Spleen (tissue), 11 donors: Measurements from ENCODE around the gene ZMYND15. TPM values are rescaled to one million over a fixed set of nuclear protein-coding genes. Genes with fewer than 3 reads are reported as not detected.
"Not testable (repeated sequence)": the region's sequence is repeated elsewhere in the genome, so short reads cannot be mapped to it uniquely, and the experiment has no call there.

ENCODE experiments used
- DNase-seq: peaks from one replicate; pipeline ENCODE4 v3.0.0-alpha.2; 2020
- H3K27ac ChIP-seq, 8 donors: fragments of 200-600 bp; sonication (generic) in 7 of 8; 1 replicate in 4 of 8; 2 replicates in 4 of 8; pipeline versions ENCODE4 v1.5.0 to v1.8.0; 2016 to 2021; ENCODE audit warnings: inconsistent platforms in 4 of 8, mild to moderate bottlenecking in 4 of 8, moderate library complexity in 1 of 8
- H3K27me3 ChIP-seq, 7 donors: fragments of 200-600 bp; sonication (generic) in 6 of 7; replicated peaks in 1 of 7; 1 replicate in 4 of 7; 2 replicates in 3 of 7; pipeline versions ENCODE4 v1.5.0 to v1.8.0; 2016 to 2021; ENCODE audit warnings: inconsistent platforms in 3 of 7, mild to moderate bottlenecking in 1 of 7
- H3K36me3 ChIP-seq, 6 donors: fragments of 200-600 bp; sonication (generic) in 5 of 6; 1 replicate in 4 of 6; 2 replicates in 2 of 6; pipeline versions ENCODE4 v1.5.0 to v1.8.0; 2016 to 2021; ENCODE audit warnings: inconsistent platforms in 2 of 6
- H3K4me1 ChIP-seq, 6 donors: fragments of 200-600 bp; sonication (generic) in 5 of 6; 1 replicate in 3 of 6; 2 replicates in 3 of 6; pipeline versions ENCODE4 v1.5.0 to v1.8.0; 2016 to 2021; ENCODE audit warnings: inconsistent platforms in 3 of 6
- H3K4me3 ChIP-seq, 8 donors: fragments of 200-600 bp; sonication (generic) in 7 of 8; 1 replicate in 4 of 8; 2 replicates in 4 of 8; pipeline versions ENCODE4 v1.5.0 to v1.8.0; 2016 to 2021; ENCODE audit warnings: inconsistent platforms in 4 of 8, mild to moderate bottlenecking in 4 of 8, moderate library complexity in 2 of 8
- H3K9me3 ChIP-seq, 8 donors: fragments of 200-600 bp; sonication (generic) in 7 of 8; 1 replicate in 4 of 8; 2 replicates in 4 of 8; pipeline versions ENCODE4 v1.5.0 to v1.8.0; 2016 to 2021; ENCODE audit warnings: inconsistent platforms in 4 of 8
- CTCF ChIP-seq, 11 experiments: fragments of 200-600 bp in 7 of 11; fragments of 450-650 bp in 4 of 11; sonication (generic) in 4 of 11; IDR thresholded peaks in 8 of 11; conservative IDR thresholded peaks in 3 of 11; 1 replicate in 7 of 11; 2 replicates in 4 of 11; pipeline versions ENCODE4 v1.4.0 to v1.8.0; 2016 to 2021; ENCODE audit warnings: antibody characterized with exemption in 11 of 11, inconsistent platforms in 4 of 11, mild to moderate bottlenecking in 1 of 11
- POLR2A ChIP-seq, 3 donors: fragments of 450-650 bp; IDR thresholded peaks; one replicate each; pipeline ENCODE4 v1.5.1; 2017; ENCODE audit warnings: antibody characterized with exemption in 3 of 3, mild to moderate bottlenecking in 1 of 3
- POLR2AphosphoS5 ChIP-seq, 3 donors: sonication (generic); formaldehyde crosslinking; IDR thresholded peaks; one replicate each; pipeline ENCODE4 v1.5.1; 2017; ENCODE audit warnings: antibody characterized with exemption in 3 of 3
- WGBS, 5 donors: extraction: QIAGEN DNeasy Blood & Tissue Kit in 3 of 5; methylation state at CpG; one replicate each; pipeline versions ENCODE4 v1.1.5 to v1.1.7; 2013 to 2018; 5-methylcytosine and 5-hydroxymethylcytosine counted together
- intact Hi-C: fragments of 100-400 bp; cut with DNase I; formaldehyde crosslinking; loops from one replicate; pipeline ENCODE4 v1.15.0; 2023; ENCODE audit warnings: low total_unique reads
- polyA plus RNA-seq, 3 donors: library from polyadenylated mRNA; stranded (reverse); fragments of 200-250 nt; gene quantifications; one replicate each; pipeline ENCODE4 v1.2.1, GENCODE V29; 2013
- total RNA-seq, 7 donors: library from RNA; depleted of rRNA in 3 of 7; stranded (reverse); fragments of >200 nt in 3 of 7; fragmentation: NEBNext Ultra II Directional in 4 of 7; extraction: Animal tissue kit (Norgen Biotek cat#: 25700) in 4 of 7; gene quantifications; one replicate each; pipeline versions ENCODE4 v1.1.0 to v1.2.1, GENCODE V29; 2016 to 2021
- donor health status: healthy with polysubstance abuse.
- donor health status: DM: no; HTN: no; CAD: no; lungs with moderate emphysema.
- donor health status: DM: no; HTN: no; CAD: no.
- donor health status: Bipolar disorder and iron deficiency.
- donor health status: healthy.
- donor health status: DM: no; HTN: no; CAD: no.
- donor health status: DM: yes; HTN: yes; CAD: no.

Gene ZMYND15
- total and polyA plus RNA-seq, 10 donors: 1.8 to 11.5 (median 4.1) TPM

- H3K27me3 ChIP-seq: no peaks in the 10 kb centered on the region
- H3K4me3 ChIP-seq: peak overlapping the region; percentile 86 to 99 (median 97)
- no peak for DNase-seq
- H3K36me3 ChIP-seq: peaks cover 0 to 6% (median 0%) of the 10 kb centered on the region in 6 donors
- WGBS, 5 donors: 9 to 11% (median 10%) methylated on average over 15 of the region's 15 CpGs
- no peak for TF ChIP-seq POLR2AphosphoS5 (IDR thresholded peaks at IDR 0.05)
- no peak for TF ChIP-seq POLR2A (IDR thresholded peaks at IDR 0.05)
- TF ChIP-seq CTCF (IDR thresholded peaks at IDR 0.05 in 8 of 11, conservative IDR thresholded peaks at IDR 0.05 in 3 of 11): no peak
- H3K4me1 ChIP-seq: peaks cover 13 to 38% (median 30%) of the 10 kb centered on the region in 6 donors
- H3K27ac ChIP-seq: peak overlapping the region; percentile 82 to 93 (median 88)
- intact Hi-C loops: loop anchor here (10.0 kb wide), 1 partner anchor 181 kb away; no protein-coding TSS in a partner anchor
- H3K9me3 ChIP-seq: no peaks in the 10 kb centered on the region
Measured at GRCh38 chr17:4703330-4703691, 36.3 kb upstream of the ZMYND15 start.

GRCh38 chr17:4704574-4704907, 35.1 kb upstream of the ZMYND15 start:
- intact Hi-C loops: loop anchor here (10.0 kb wide), 1 partner anchor 180 kb away; no protein-coding TSS in a partner anchor
- DNase-seq, H3K36me3 ChIP-seq, H3K27me3 ChIP-seq, H3K9me3 ChIP-seq: not testable (repeated sequence)
- Histone ChIP-seq H3K4me3 (peak overlapping the region; percentile 86 to 99 (median 97)), H3K4me1 (peaks cover 13 to 45% (median 31%) of the 10 kb centered on the region in 6 donors), H3K27ac (peak overlapping the region in 7 of 8 donors; percentile 85 to 93 (median 88))
- 47 to 52% (median 50%) methylated on average over 14 of the region's 14 CpGs for WGBS, 5 donors

GRCh38 chr17:4704991-4705390, 34.6 kb upstream of the ZMYND15 start:
- no peak for DNase-seq
- Histone ChIP-seq H3K36me3 (peaks cover 0 to 4% (median 0%) of the 10 kb centered on the region in 6 donors), H3K27me3 (no peaks in the 10 kb centered on the region), H3K27ac (no peak overlapping the region), H3K4me1 (peaks cover 13 to 50% (median 35%) of the 10 kb centered on the region in 6 donors), H3K4me3 (peak overlapping the region in 1 of 8 donors; percentile 86), H3K9me3 (no peaks in the 10 kb centered on the region)
- intact Hi-C loops: loop anchor here (10.0 kb wide), 1 partner anchor 180 kb away; no protein-coding TSS in a partner anchor
- 96 to 97% (median 97%) methylated on average over 15 of the region's 15 CpGs for WGBS, 5 donors
- no peak for TF ChIP-seq CTCF (IDR thresholded peaks at IDR 0.05 in 8 of 11, conservative IDR thresholded peaks at IDR 0.05 in 3 of 11)
- TF ChIP-seq POLR2A (IDR thresholded peaks at IDR 0.05): no peak
- no peak for TF ChIP-seq POLR2AphosphoS5 (IDR thresholded peaks at IDR 0.05)

GRCh38 chr17:4706121-4706520, 33.5 kb upstream of the ZMYND15 start:
- DNase-seq: no peak
- Histone ChIP-seq H3K4me3 (no peak overlapping the region), H3K36me3 (no peaks in the 10 kb centered on the region), H3K9me3 (no peaks in the 10 kb centered on the region), H3K27me3 (no peaks in the 10 kb centered on the region), H3K27ac (no peak overlapping the region), H3K4me1 (peaks cover 13 to 56% (median 38%) of the 10 kb centered on the region in 6 donors)
- WGBS, 5 donors: 82 to 87% (median 85%) methylated on average over 7 of the region's 7 CpGs
- TF ChIP-seq CTCF (IDR thresholded peaks at IDR 0.05 in 8 of 11, conservative IDR thresholded peaks at IDR 0.05 in 3 of 11) (no peak), POLR2A (IDR thresholded peaks at IDR 0.05) (no peak)
- intact Hi-C loops: loop anchor here (10.0 kb wide), 1 partner anchor 179 kb away; no protein-coding TSS in a partner anchor
